KMS-11 (cell line): ENCODE data around the gene CHTF18.

Source experiments
- H2AFZ ChIP-seq: fragments of 200-600 bp; sonication (generic); 2 replicates; pipeline ENCODE4 v1.6.1; 2016; ENCODE audit warnings: antibody characterized with exemption, mixed run types, low read depth
- H3K27ac ChIP-seq: fragments of 200-600 bp; sonication (generic); 2 replicates; pipeline ENCODE4 v1.6.1; 2016; ENCODE audit warnings: mild to moderate bottlenecking, mixed run types
- H3K27me3 ChIP-seq: fragments of 200-600 bp; sonication (generic); 2 replicates; pipeline ENCODE4 v1.6.1; 2017; ENCODE audit warnings: mild to moderate bottlenecking, low read depth, mixed run types, moderate library complexity; ENCODE audit not compliant: insufficient read depth
- H3K36me3 ChIP-seq: fragments of 200-600 bp; sonication (generic); 2 replicates; pipeline ENCODE4 v1.6.1; 2017; ENCODE audit warnings: mild to moderate bottlenecking, mixed run types; ENCODE audit not compliant: insufficient read depth
- H3K4me1 ChIP-seq: fragments of 200-600 bp; sonication (generic); 2 replicates; pipeline ENCODE4 v1.6.1; 2016; ENCODE audit warnings: mild to moderate bottlenecking, low read depth, mixed run types; ENCODE audit not compliant: poor library complexity, severe bottlenecking
- H3K4me2 ChIP-seq: fragments of 200-600 bp; sonication (generic); 2 replicates; pipeline ENCODE4 v1.7.0; 2016; ENCODE audit warnings: mild to moderate bottlenecking, mixed run types
- H3K4me3 ChIP-seq: fragments of 200-600 bp; sonication (generic); IDR thresholded peaks from 2 replicates; pipeline ENCODE4 v1.6.1; 2017; ENCODE audit warnings: low read depth, low read length, mixed read lengths; ENCODE audit not compliant: insufficient read depth
- H3K79me2 ChIP-seq: fragments of 200-600 bp; sonication (generic); 2 replicates; pipeline ENCODE4 v1.6.1; 2016; ENCODE audit warnings: low read depth, mixed run types; ENCODE audit not compliant: insufficient read depth
- H3K9ac ChIP-seq: fragments of 200-600 bp; sonication (generic); 2 replicates; pipeline ENCODE4 v1.6.1; 2016; ENCODE audit warnings: mild to moderate bottlenecking, mixed run types
- H4K20me1 ChIP-seq: fragments of 200-600 bp; sonication (generic); 2 replicates; pipeline ENCODE4 v1.6.1; 2016; ENCODE audit warnings: mild to moderate bottlenecking, mixed run types; ENCODE audit not compliant: insufficient read depth
- CTCF ChIP-seq: fragments of 200-600 bp; sonication (generic); conservative IDR thresholded peaks from 2 replicates; pipeline ENCODE4 v1.6.1; 2017; ENCODE audit warnings: low read depth, mild to moderate bottlenecking, antibody characterized with exemption, low read length, moderate library complexity, mixed read lengths

The CHTF18 gene

GRCh38 chr16:784431-784830 lies 4.0 kb upstream of the CHTF18 start:
- H3K27me3 ChIP-seq: peaks cover 48% of the 10 kb centered on the region
- H4K20me1 ChIP-seq: no peaks in the 10 kb centered on the region
- no peak overlapping the region for H2AFZ ChIP-seq

GRCh38 chr16:785563-786535 lies 2.6 kb upstream of the CHTF18 start:
- H3K9ac ChIP-seq: no peak overlapping the region
- peaks cover 33% of the 10 kb centered on the region for H3K27me3 ChIP-seq
- TF ChIP-seq CTCF: peak; percentile 28; the same call in 1 of the 2 replicates
- no peak overlapping the region for H3K27ac ChIP-seq
- no peaks in the 10 kb centered on the region for H4K20me1 ChIP-seq
- H3K36me3 ChIP-seq: no peaks in the 10 kb centered on the region
- H2AFZ ChIP-seq: no peak overlapping the region
- no peak overlapping the region for H3K4me2 ChIP-seq
- H3K4me3 ChIP-seq: no peak overlapping the region
- H3K4me1 ChIP-seq: peaks cover 10% of the 10 kb centered on the region
- H3K79me2 ChIP-seq: peaks cover 16% of the 10 kb centered on the region; the same call in 1 of the 2 replicates

More at GRCh38 chr16:784431-784830, 4.0 kb upstream of the CHTF18 start:
- H3K79me2 ChIP-seq: peaks cover 16% of the 10 kb centered on the region; the same call in 1 of the 2 replicates
- no peak overlapping the region for H3K4me3 ChIP-seq
- no peak overlapping the region for H3K4me2 ChIP-seq
- no peak overlapping the region for H3K27ac ChIP-seq
- peaks cover 8% of the 10 kb centered on the region for H3K4me1 ChIP-seq
- TF ChIP-seq CTCF: no peak
- no peaks in the 10 kb centered on the region for H3K36me3 ChIP-seq
- H3K9ac ChIP-seq: no peak overlapping the region

GRCh38 chr16:787321-787966 lies 976 bp upstream of the CHTF18 start:
- Histone ChIP-seq H3K36me3 (no peaks in the 10 kb centered on the region), H2AFZ (peak overlapping the region; percentile 22; the same call in 1 of the 2 replicates)

GRCh38 chr16:787978-788398 lies 432 bp upstream of the CHTF18 start, which contains the start of gene RPUSD1:
Gene RPUSD1 (minus strand): TSS chr16:788381. CDS start chr16:787737, 644 bp downstream.
- Histone ChIP-seq H3K36me3 (no peaks in the 10 kb centered on the region), H3K4me1 (peaks cover 10% of the 10 kb centered on the region), H2AFZ (peak within 1 kb of the TSS; percentile 97), H3K27me3 (peaks cover 12% of the 10 kb centered on the region), H3K27ac (no peak within 1 kb of the TSS), H4K20me1 (no peaks in the 10 kb centered on the region), H3K4me2 (peak within 1 kb of the TSS; percentile 93), H3K9ac (peak within 1 kb of the TSS; percentile 68), H3K4me3 (no peak within 1 kb of the TSS), H3K79me2 (peaks cover 16% of the 10 kb centered on the region; the same call in 1 of the 2 replicates)
- TF ChIP-seq CTCF: no peak

More at GRCh38 chr16:787321-787966, 976 bp upstream of the CHTF18 start:
- Histone ChIP-seq H3K27me3 (peaks cover 17% of the 10 kb centered on the region), H3K4me1 (peaks cover 10% of the 10 kb centered on the region), H3K9ac (peak overlapping the region; percentile 68), H3K4me3 (no peak overlapping the region), H3K27ac (no peak overlapping the region), H3K4me2 (peak overlapping the region; percentile 86), H3K79me2 (peaks cover 16% of the 10 kb centered on the region; the same call in 1 of the 2 replicates), H4K20me1 (no peaks in the 10 kb centered on the region)
- TF ChIP-seq CTCF: no peak
